Activated CD4-positive, alpha-beta T cell treated with anti-CD3 and anti-CD28 coated beads, Interleukin-2, amount 10 ng/mL, durations not matched to agents 24 days and 14 days (primary cell): ENCODE data around the gene LARP1B. TPM values are rescaled to one million over a fixed set of nuclear protein-coding genes. Genes with fewer than 3 reads are reported as not detected.
"Not testable (repeated sequence)": the region's sequence is repeated elsewhere in the genome, so short reads cannot be mapped to it uniquely, and the experiment has no call there.

Experiments
- DNase-seq: peaks from one replicate; pipeline ENCODE4 v3.0.0; 2022
- H3K27ac Mint-ChIP-seq: one replicate; pipeline ENCODE4 v1.8.0; 2022; ENCODE audit warnings: mild to moderate bottlenecking, mixed read lengths
- H3K27me3 Mint-ChIP-seq: one replicate; pipeline ENCODE4 v1.8.0; 2022; ENCODE audit warnings: mixed read lengths
- H3K36me3 Mint-ChIP-seq: one replicate; pipeline ENCODE4 v1.8.0; 2022; ENCODE audit warnings: low read depth, mild to moderate bottlenecking, mixed read lengths
- H3K4me1 Mint-ChIP-seq: one replicate; pipeline ENCODE4 v1.8.0; 2021; ENCODE audit warnings: mixed read lengths
- H3K4me3 Mint-ChIP-seq: one replicate; pipeline ENCODE4 v1.8.0; 2022; ENCODE audit warnings: mild to moderate bottlenecking, moderate library complexity, mixed read lengths
- H3K9me3 Mint-ChIP-seq: one replicate; pipeline ENCODE4 v1.8.0; 2021; ENCODE audit warnings: mixed read lengths
- intact Hi-C: fragments of 100-400 bp; cut with micrococcal nuclease; formaldehyde crosslinking; loops from one replicate; pipeline ENCODE4 v1.15.1; 2023
- total RNA-seq: library from RNA; stranded (reverse); gene quantifications from 2 replicates; pipeline ENCODE4 v1.2.3, GENCODE V29; 2022

LARP1B gene
- total RNA-seq, 1 donor from 2014 or later: 32.6 TPM

DNA sequence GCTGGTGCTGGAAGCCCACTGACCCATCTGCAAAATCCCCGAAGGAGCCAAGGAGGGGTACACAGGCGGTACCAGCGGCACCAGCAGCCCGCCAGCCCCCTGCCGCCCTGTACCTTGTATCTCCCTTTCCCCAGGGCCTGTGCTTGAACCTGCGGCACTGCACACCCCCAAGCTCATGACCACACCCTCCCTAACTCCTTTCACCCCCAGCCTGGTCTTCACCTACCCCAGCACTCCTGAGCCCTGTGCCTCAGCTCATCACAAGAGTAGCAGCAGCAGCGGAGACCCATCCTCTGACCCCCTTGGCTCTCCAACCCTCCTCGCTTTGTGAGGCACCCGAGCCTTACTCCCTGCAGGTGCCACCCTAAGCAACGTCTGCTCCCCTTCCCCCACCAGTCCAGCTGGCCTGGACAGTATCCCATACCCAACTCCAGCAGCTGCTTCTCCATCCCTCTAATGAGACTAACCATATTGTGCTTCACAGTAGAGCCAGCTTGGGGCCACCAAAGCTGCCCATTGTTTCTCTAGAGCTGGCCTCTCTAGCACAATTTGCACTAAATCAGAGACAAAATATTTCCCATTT lies 94.9 kb downstream of the LARP1B start:
- DNase-seq: no peak
- intact Hi-C loops: no loop called here
- H3K4me3 Mint-ChIP-seq: no peak overlapping the region
- no peaks in the 10 kb centered on the region for H3K4me1 Mint-ChIP-seq
- H3K27me3 Mint-ChIP-seq: no peaks in the 10 kb centered on the region
- peaks cover 5% of the 10 kb centered on the region for H3K36me3 Mint-ChIP-seq
- H3K27ac Mint-ChIP-seq: no peak overlapping the region
- H3K9me3 Mint-ChIP-seq: no peaks in the 10 kb centered on the region

DNA sequence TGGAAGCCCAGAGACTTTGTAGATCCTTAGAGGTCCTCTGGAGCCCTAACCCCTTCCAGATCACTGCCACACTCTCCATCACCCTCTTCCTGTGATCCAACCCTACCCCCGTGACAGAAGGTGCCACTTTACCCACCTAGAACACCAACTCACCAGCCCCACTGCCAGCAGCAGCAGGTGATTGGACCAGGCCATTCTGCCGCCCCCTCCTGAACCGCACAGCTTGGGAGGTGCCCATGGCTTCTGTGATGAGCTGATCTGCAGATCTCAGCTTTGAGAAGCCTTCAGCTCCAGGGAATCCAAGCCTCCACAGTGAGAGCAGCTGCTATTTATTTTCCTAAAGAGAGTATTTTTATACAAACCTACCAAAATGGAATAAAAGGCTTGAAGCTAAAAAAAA lies 95.4 kb downstream of the LARP1B start:
- DNase-seq, H3K4me1 Mint-ChIP-seq, H3K27ac Mint-ChIP-seq, H3K9me3 Mint-ChIP-seq, H3K27me3 Mint-ChIP-seq, H3K4me3 Mint-ChIP-seq, H3K36me3 Mint-ChIP-seq, intact Hi-C loops: not testable (repeated sequence)

GRCh38 chr4:128158894-128159293 lies 97.8 kb downstream of the LARP1B start:
- Mint-ChIP-seq H3K4me3 (no peak overlapping the region), H3K36me3 (peaks cover 5% of the 10 kb centered on the region), H3K4me1 (no peaks in the 10 kb centered on the region), H3K27ac (no peak overlapping the region), H3K9me3 (no peaks in the 10 kb centered on the region), H3K27me3 (no peaks in the 10 kb centered on the region)
- intact Hi-C loops: no loop called here
- no peak for DNase-seq

DNA sequence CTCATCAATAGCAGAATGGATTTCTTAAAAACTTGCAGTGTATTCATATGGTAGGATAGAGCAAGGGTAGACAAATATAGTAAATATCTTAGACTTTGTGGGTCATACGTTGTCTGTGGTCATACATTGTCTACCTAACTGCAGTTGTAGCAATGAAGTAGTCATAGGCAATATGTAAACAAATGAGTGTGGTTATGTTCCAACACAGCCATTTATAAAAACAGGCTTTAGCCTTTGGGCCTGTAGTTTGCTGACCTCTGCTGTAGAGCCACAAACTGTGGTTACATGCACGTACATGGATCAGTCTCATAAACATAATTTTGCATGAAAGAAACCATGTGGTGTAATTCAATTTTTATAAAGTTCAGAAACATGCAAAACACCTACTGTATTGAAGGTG lies 98.9 kb downstream of the LARP1B start:
- H3K9me3 Mint-ChIP-seq: no peaks in the 10 kb centered on the region
- H3K4me1 Mint-ChIP-seq: no peaks in the 10 kb centered on the region
- no peaks in the 10 kb centered on the region for H3K27me3 Mint-ChIP-seq
- DNase-seq: no peak
- intact Hi-C loops: no loop called here
- no peak overlapping the region for H3K27ac Mint-ChIP-seq
- H3K36me3 Mint-ChIP-seq: peaks cover 5% of the 10 kb centered on the region
- H3K4me3 Mint-ChIP-seq: no peak overlapping the region

GRCh38 chr4:128161138-128161537 lies 100.0 kb downstream of the LARP1B start:
- Mint-ChIP-seq H3K36me3 (no peaks in the 10 kb centered on the region), H3K4me3 (no peak overlapping the region), H3K9me3 (no peaks in the 10 kb centered on the region), H3K4me1 (no peaks in the 10 kb centered on the region), H3K27ac (no peak overlapping the region), H3K27me3 (no peaks in the 10 kb centered on the region)
- DNase-seq: no peak
- intact Hi-C loops: no loop called here

GRCh38 chr4:128162434-128162833 lies 101.3 kb downstream of the LARP1B start:
- no peak overlapping the region for H3K27ac Mint-ChIP-seq
- no peak overlapping the region for H3K4me3 Mint-ChIP-seq
- no peaks in the 10 kb centered on the region for H3K9me3 Mint-ChIP-seq
- no peak for DNase-seq
- intact Hi-C loops: no loop called here
- no peaks in the 10 kb centered on the region for H3K36me3 Mint-ChIP-seq
- H3K4me1 Mint-ChIP-seq: no peaks in the 10 kb centered on the region
- H3K27me3 Mint-ChIP-seq: no peaks in the 10 kb centered on the region

DNA sequence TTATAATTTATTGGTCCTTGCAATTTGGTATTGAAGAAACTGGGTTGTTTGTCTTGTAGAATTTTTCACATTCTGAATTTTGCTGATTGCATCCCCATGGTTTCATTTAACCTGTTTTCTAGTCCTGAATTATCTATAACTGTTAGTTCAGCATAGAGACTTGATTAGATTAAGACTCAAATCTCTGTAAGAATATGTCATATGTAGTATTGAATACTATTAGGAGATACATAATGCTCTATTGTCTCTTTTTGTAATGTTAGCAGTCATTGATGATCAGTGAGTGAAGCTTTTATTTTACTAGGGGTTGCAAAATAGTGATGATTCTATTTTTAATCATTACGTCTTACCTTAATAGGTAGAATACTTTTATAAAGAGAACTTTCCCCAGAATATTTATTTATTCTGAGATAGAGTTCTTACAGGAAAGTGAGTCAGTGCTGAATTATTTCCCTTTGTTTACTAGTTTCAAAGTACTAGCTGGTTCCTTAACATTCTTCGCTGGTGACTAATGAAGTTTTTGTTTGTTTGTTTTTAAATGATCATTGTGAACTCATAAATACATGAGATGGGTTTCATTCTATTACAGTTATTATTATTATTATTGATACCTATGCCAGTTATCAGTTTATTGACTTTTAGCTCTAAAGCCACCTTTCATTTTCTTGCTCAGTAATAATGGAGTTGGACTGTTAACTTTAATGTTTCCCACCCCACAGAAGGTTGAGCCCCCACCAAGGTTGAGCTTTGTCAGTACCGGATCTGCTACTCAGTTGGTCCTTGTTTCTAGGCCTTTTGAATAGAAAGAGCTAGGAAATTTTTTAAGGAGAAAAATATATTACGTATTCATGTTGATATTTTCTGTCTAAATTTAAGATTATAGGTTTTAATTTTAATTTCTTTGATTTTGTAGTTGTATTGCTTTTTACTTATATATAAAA lies 102.3 kb downstream of the LARP1B start:
- no peak overlapping the region for H3K27ac Mint-ChIP-seq
- no peaks in the 10 kb centered on the region for H3K9me3 Mint-ChIP-seq
- H3K4me3 Mint-ChIP-seq: no peak overlapping the region
- no peaks in the 10 kb centered on the region for H3K27me3 Mint-ChIP-seq
- H3K36me3 Mint-ChIP-seq: no peaks in the 10 kb centered on the region
- no peaks in the 10 kb centered on the region for H3K4me1 Mint-ChIP-seq
- intact Hi-C loops: no loop called here
- DNase-seq: no peak

DNA sequence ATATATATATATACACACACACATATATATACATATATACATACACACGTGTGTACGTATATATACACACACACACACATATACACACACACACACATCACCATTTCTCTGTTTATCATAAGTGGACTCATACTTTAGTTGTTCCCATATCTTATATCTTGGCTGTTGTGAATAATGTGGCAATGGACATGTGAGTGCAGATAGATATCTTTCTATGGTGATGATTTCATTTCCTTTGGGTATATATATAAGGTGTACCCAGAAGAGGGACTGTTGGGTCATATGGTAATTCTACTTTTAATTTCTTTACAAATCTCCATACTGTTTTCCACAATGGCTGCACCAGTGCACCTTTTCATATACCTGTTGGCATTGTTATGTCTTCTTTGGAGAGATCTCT lies 105.9 kb downstream of the LARP1B start:
- H3K36me3 Mint-ChIP-seq: no peaks in the 10 kb centered on the region
- no peak overlapping the region for H3K27ac Mint-ChIP-seq
- H3K9me3 Mint-ChIP-seq: no peaks in the 10 kb centered on the region
- no peak overlapping the region for H3K4me3 Mint-ChIP-seq
- no peak for DNase-seq
- H3K4me1 Mint-ChIP-seq: no peaks in the 10 kb centered on the region
- H3K27me3 Mint-ChIP-seq: no peaks in the 10 kb centered on the region
- intact Hi-C loops: no loop called here

DNA sequence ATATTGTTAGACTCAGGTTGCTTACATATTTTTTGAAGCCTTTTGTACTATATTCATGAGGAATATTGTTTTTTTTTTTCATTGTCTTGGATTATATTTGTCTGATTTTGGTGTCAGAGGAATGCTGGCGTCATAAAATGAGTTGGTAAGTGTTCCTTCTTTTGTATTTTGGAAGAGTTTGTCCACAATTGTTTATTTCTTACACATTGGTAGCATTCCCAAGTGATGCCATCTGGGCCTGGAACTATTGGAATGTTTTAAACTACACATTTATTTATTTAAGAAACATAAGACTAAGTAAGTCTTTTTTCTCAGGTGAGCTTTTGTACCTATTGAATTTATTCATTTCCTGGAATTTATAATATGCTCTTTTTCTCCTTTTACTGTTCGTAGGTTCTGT lies 107.6 kb downstream of the LARP1B start:
- no peak overlapping the region for H3K27ac Mint-ChIP-seq
- H3K36me3 Mint-ChIP-seq: no peaks in the 10 kb centered on the region
- no peaks in the 10 kb centered on the region for H3K27me3 Mint-ChIP-seq
- no peaks in the 10 kb centered on the region for H3K4me1 Mint-ChIP-seq
- no peak overlapping the region for H3K4me3 Mint-ChIP-seq
- intact Hi-C loops: no loop called here
- no peaks in the 10 kb centered on the region for H3K9me3 Mint-ChIP-seq
- no peak for DNase-seq

- Mint-ChIP-seq H3K4me3 (no peak overlapping the region), H3K27ac (no peak overlapping the region), H3K27me3 (no peaks in the 10 kb centered on the region), H3K9me3 (no peaks in the 10 kb centered on the region), H3K36me3 (no peaks in the 10 kb centered on the region), H3K4me1 (no peaks in the 10 kb centered on the region)
- intact Hi-C loops: no loop called here
- DNase-seq: no peak
These were observed 108.1 kb downstream of the LARP1B start for GRCh38 chr4:128169245-128169644.

DNA sequence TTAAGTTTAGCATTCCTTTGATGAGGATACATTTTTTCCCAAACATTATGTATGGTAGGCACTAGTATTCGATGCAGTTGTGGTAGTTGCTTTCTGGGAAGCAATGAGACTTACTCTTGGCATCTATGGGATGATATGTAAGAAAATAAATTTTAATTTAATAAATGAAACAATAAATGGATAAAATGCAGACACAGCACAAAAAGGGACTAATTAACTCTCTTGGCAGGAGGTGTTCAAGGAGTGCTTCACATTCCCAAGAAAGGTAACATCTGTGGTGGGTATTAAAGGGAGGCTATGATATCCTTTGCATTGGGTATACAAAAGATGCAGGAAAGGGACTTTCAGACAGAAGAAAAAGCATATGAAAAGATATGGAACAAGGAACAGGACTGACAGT lies 115.5 kb downstream of the LARP1B start:
- no peaks in the 10 kb centered on the region for H3K27me3 Mint-ChIP-seq
- H3K27ac Mint-ChIP-seq: no peak overlapping the region
- no peak for DNase-seq
- intact Hi-C loops: no loop called here
- H3K4me3 Mint-ChIP-seq: no peak overlapping the region
- peaks cover 9% of the 10 kb centered on the region for H3K4me1 Mint-ChIP-seq
- no peaks in the 10 kb centered on the region for H3K9me3 Mint-ChIP-seq
- peaks cover 2% of the 10 kb centered on the region for H3K36me3 Mint-ChIP-seq

- Mint-ChIP-seq H3K27ac (no peak overlapping the region), H3K4me3 (no peak overlapping the region), H3K4me1 (peaks cover 9% of the 10 kb centered on the region), H3K27me3 (no peaks in the 10 kb centered on the region), H3K36me3 (peaks cover 2% of the 10 kb centered on the region), H3K9me3 (no peaks in the 10 kb centered on the region)
- DNase-seq: no peak
- intact Hi-C loops: no loop called here
These were observed 116.4 kb downstream of the LARP1B start for GRCh38 chr4:128177498-128177897.

DNA sequence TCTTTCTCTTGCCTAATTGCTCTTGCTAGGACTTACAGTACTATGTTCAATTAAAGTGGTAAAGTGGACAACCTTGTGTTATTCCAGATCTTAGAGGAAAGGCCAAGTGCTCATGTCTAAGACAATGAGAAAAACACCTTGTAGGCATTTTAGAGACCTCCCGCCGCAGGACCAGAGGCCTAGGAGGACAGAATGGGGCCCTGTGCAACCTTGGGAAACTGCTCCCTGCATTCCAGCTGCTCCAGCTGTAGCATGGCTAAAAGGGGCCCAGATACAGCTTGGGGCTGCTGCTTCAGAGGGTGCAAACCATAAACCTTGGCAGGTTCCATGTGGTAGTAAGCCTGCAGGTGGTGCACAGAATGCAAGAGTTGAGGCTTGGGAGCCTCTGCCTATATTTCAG lies 125.5 kb downstream of the LARP1B start:
- no peak for DNase-seq
- no peak overlapping the region for H3K4me3 Mint-ChIP-seq
- no peaks in the 10 kb centered on the region for H3K36me3 Mint-ChIP-seq
- H3K4me1 Mint-ChIP-seq: peaks cover 11% of the 10 kb centered on the region
- H3K27ac Mint-ChIP-seq: no peak overlapping the region
- H3K9me3 Mint-ChIP-seq: no peaks in the 10 kb centered on the region
- no peaks in the 10 kb centered on the region for H3K27me3 Mint-ChIP-seq
- intact Hi-C loops: no loop called here

GRCh38 chr4:128191115-128191781 lies 130.1 kb downstream of the LARP1B start:
- Mint-ChIP-seq H3K4me1 (peaks cover 11% of the 10 kb centered on the region), H3K9me3 (no peaks in the 10 kb centered on the region), H3K27me3 (no peaks in the 10 kb centered on the region), H3K4me3 (no peak overlapping the region), H3K36me3 (no peaks in the 10 kb centered on the region), H3K27ac (no peak overlapping the region)
- intact Hi-C loops: loop anchor here (1.0 to 10.0 kb wide), 8 partner anchors 30 to 1454 kb away; partner anchors contain the start of gene JADE1
- peak; percentile 89 for DNase-seq
